Stimulated activated CD8-positive, alpha-beta memory T cell treated with anti-CD3 and anti-CD28 coated beads, Interleukin-7, amount 100 ng/mL, for 48 hours (primary cell): ENCODE data around the gene ZC2HC1C.
A peak's percentile ranks its signal among the peaks of the same experiment; 100 is the strongest.

ENCODE experiments used
- DNase-seq, 2 donors: peaks; one replicate each; pipeline ENCODE4 v3.0.0-alpha.2; 2020; ENCODE audit warnings: low read depth in 1 of 2; ENCODE audit errors: extremely low read depth in 1 of 2

Gene ZC2HC1C, protein sequence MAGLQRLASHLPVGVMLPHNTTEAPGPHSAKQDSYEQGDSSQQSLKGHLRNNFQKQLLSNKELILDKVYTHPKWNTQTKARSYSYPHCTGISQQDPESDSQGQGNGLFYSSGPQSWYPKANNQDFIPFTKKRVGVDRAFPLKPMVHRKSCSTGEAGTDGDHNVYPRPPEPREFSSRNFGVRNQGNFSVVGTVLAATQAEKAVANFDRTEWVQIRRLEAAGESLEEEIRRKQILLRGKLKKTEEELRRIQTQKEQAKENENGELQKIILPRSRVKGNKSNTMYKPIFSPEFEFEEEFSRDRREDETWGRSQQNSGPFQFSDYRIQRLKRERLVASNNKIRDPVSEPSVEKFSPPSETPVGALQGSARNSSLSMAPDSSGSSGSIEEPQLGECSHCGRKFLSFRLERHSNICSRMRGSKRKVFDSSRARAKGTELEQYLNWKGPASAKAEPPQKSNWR

GRCh38 chr14:75069121-75069810 is at the start of gene ZC2HC1C:
ZC2HC1C (plus strand) TSS chr14:75069641; CDS start chr14:75070574, 933 bp downstream.
- peak; percentile 55 to 59 for DNase-seq

GRCh38 chr14:75022655-75023054 is 46.8 kb upstream of the ZC2HC1C start:
- no peak for DNase-seq

DNA sequence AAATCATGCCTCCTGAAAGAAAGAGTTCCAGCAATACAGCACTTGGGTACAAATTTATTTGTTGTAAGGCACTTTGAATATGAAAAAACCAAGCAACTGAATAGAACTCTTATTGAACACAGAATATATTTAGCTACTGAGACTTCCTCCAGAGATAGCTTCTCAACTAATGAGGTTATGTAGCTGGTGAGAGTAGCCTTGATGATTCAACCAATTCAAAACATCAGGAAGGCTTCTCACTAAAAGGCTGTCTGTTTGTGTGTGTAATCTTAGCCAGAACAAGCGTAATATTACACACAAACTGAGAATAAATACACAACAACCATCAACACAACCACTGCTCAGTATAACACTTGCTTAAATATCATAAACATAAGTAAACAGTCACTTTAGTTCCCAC is 46.3 kb upstream of the ZC2HC1C start:
- DNase-seq = no peak

DNA sequence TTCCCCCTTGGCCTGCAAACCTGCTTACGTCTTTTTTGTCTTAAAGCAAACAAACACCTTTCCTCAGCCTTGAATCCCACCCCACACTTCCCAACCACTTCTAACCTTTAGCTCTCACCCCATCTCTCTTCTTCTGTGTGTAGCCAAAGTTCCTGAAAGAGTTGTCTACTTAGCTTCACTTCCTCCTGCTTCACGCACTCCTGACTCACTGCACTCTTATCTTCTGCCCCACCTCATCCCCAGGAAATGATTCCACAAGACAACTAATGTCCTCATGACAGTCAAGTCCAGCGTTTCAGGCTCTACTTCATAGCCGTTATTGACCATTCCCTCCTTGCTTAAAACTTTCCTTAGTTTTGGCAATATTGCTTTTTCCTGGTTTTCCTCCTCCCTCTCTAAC is 44.4 kb upstream of the ZC2HC1C start:
- no peak for DNase-seq

DNA sequence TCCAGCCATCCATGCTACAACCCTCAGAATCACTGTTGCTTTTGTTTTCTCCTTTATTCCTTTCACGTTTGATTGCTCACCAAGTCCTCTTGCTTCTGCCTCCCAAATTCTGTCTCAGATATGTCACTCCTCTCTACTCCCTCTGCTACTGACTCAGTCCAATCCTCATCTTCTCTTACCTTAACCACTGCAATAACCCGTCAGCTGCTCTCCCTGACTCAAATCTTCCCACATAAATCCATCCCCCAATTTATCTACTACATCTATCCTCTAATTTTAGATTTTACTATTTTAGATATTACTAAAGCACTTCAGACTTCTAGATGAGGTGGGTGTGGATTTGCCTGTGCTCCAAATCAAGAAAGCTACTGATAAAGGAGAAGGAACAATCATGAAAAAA is 43.6 kb upstream of the ZC2HC1C start:
- DNase-seq = no peak

DNA sequence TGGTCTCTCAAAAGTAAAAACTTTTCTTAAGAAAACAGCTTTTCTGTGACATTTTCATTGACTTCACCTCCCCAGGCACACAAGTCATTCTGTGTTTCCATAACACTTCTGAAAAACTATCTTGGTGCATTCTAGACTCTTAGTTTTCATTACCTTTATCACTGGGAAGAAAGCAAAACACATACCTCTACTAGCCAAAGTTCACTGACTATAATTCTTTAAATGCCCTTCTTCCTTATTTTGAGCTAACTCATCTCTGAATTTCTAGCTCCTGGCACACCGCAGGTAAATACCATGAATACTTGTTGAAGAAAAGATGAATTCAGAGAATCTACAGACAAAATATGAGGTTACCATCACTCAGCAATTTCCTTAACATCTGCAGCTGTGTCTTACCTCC is 39.3 kb upstream of the ZC2HC1C start:
- DNase-seq = no peak

DNA sequence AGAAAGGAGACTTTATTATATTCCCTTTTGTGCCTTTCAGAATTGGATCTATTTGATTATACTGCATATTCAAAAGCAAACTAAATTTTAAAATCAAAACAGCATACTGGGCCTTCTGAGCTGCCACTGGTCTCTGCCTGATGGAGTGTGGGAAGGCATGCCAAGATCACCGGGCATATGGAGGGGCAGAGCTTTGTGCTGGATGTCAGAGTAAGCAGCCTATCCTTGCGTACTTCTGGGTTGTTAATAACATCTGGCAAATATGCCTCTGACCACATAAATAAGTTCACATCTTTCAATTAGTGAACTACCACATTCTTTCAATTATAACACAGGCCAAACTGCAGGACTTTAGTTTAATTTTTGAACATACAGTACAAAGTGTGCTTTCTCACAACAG is 36.5 kb upstream of the ZC2HC1C start:
- DNase-seq = no peak

DNA sequence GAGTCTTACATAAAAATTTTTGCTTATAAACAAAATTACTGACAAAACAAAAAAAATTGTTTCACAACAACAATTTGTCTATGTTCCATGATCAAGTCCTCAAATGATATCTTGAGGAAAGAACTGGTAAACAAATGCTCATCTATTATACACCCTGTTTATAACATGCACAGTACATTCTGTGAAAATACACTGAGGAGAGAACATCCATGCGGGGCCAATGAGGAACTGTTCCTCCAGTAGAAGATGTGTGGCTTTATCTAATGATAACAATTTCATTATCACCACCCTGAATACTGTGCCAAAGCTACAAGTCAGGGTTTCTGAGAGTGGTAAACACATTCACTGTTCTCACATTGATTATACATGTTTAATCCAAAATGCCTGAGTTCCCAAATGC is 28.9 kb upstream of the ZC2HC1C start:
- no peak for DNase-seq

GRCh38 chr14:75040959-75041358 is 28.5 kb upstream of the ZC2HC1C start:
- DNase-seq = no peak

DNA sequence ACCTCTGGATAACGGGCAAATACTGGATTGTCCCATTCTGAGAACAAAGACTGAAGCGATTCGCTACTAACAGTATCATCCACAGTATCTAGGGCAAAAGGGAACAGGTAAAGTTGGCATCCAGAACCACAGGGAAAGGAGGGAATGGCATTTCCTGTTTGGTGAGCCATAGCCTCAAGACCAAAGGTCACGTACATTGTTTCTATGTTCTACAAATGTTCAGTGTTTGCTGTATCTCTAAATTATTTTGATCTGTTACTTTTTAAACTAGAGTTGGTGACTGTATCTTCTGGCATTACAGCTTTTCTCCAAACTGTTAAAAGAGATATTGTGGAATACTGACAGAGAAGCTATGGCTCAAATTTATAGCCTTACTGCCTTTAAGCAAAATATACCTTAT is 27.8 kb upstream of the ZC2HC1C start:
- DNase-seq = no peak

GRCh38 chr14:75042035-75042434 is 27.4 kb upstream of the ZC2HC1C start:
- DNase-seq = no peak

DNA sequence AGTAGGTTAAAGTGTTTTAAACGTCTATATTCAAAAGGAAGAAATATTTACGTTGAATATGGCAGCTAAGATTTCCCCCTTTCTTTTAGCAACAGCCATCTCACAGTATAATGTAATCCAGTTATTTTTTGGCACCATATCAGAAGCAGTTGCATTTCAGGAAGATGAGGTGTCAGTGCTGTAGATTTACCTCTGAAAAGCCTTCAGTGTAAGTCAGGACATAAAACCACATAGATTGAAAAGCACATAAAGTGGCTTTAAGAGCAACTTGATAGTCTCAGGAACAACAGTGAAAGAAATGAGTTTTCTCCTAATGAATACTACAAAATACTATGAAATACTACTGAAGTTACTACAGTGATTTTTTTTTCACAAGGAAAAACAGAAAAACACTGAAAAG is 25.1 kb upstream of the ZC2HC1C start:
- no peak for DNase-seq

- no peak for DNase-seq
Observed at GRCh38 chr14:75044752-75045151, 24.7 kb upstream of the ZC2HC1C start.

DNA sequence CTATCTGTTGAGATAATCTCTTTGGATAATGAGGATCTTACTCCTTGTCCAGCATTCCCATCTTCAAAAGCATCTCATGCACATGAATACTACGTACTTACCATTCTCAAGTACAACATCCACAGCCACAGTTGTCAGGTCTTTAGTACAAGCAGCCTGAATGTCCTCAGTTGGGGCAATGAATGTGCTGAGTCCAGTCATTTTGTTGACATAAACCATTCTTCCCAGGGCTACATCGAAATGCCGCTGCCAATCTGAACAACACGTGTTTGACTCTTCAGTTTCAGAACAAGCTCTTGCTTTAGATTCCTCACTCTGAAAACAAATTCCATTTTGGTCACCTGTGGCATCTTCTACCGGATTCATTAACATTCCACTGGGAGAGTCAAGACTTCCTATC is 23.2 kb upstream of the ZC2HC1C start:
- no peak for DNase-seq

DNA sequence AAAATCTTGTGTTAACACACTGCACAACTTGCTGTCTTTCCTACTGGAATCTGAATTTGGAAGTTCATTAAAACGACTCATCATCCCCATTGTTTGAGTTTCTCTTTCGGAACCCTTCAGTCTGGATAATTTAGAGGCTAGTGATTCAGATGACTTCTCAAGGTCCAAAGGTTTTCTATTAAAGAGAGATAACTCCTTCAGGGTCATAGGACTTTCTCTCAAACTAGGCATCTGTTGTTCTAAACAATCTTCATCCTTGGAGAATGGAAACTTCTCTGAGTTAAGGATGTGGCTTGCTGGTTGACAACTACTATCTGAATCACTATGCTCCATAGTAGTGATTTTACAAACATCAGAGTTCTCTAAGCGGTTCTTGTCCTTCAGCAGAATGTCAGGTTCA is 22.5 kb upstream of the ZC2HC1C start:
- DNase-seq = no peak

DNA sequence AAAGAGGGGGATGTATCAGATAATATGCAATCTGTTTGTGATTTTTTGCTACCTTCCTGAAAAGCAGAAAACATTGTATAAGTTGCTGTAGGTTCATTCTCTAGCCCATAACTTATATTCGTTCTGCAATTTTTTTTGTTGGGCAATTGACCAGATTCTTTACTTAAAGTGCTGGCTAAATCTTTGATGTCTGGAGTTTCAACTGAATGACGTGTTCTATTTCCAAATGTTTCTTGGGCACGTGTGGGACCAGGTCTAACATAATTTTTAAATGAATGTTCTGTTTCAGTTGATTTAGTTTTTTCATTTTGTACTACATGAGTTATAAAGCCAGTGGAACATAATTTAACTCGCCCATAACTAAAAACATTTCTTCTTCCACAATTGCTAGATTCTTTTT is 21.9 kb upstream of the ZC2HC1C start:
- DNase-seq = no peak

- DNase-seq = no peak
Observed at GRCh38 chr14:75048101-75048500, 21.3 kb upstream of the ZC2HC1C start.

- DNase-seq = no peak
Observed at GRCh38 chr14:75049136-75049535, 20.3 kb upstream of the ZC2HC1C start.

DNA sequence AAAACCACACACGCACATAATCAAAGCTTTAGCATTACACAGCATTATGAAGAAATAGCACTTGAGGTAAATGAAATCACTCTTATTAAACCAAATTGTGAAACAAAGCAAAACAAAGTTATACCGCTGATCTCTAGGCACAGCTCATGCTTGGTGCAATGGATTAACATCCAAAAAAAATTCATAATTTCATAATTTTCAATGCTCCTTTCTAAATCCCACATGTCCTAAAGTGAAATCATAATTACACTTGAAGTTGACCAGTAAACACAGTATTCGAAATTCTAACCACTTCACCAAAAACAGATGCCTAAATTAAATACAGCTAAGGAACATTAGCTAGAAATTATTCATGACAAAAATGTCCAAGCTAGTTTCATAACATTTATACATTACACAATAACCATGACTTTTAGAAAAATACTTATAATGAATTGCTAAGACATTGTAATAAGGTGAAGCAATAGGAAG is 19.7 kb upstream of the ZC2HC1C start:
- no peak for DNase-seq

DNA sequence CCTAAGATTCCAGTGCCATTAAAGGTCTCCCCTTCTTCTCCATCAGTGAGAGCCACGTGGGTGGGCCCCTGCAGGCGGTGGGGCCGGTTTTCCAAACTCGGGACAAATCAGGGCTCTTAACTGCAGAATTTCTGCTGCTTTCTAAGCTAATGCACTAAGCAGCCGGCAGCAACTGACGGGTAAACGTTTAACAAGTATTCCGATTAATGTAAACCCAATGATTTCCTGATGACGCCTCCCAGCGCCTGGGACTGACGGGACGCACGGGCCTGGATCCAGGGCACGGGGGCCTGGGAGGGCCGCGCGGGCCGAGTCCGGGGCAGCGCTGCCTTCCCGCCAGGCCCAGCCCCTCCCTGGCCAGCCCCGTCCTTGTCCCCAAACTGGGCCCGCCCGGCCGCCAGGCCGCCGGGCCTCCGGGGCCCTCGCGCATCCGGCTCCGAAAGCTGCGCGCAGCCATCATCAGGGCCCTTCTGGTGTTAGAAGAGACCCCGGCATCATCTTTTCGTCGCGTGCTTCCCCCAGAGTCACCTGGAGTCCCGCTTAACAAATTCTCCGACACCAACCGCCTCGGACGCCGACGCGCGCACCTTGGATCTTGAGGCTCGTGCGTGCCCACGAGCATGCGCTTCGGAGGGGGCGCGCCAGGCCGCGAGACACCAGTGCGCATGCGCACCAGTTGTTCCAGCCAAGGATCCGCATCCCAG is 18.4 kb upstream of the ZC2HC1C start, which contains the start of gene MLH3:
Gene MLH3, minus strand, starts transcription at position 616 of the 704 bp plus-strand sequence. CDS start 1,812 bp downstream, outside the sequence.
- DNase-seq = peak; percentile 50 to 54

DNA sequence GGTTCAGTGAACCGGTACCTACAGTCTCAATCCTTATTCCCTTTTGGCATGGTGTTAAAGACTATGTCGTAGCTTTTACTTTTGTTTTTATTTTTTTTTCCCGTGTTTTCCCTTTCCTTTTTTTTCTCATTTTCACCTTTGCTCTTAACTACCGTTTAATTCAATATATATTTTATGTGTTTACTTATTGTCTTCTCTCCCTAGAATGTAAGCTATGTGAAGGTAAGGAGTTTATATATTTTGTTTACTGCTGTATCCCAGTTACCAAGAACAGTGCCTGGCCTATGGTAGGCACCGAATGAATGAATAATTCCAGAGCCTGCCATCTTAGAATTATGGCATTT is 17.9 kb upstream of the ZC2HC1C start:
- no peak for DNase-seq
